K562 (cell line): Measurements from ENCODE around the gene CDC14A. TPM values are rescaled to one million over a fixed set of nuclear protein-coding genes. Genes with fewer than 3 reads are reported as not detected.

ENCODE experiments used
- ATF7 ChIP-seq: fragments of 450-650 bp; IDR thresholded peaks from 2 replicates; pipeline ENCODE4 v1.7.1; 2014; ENCODE audit warnings: mild to moderate bottlenecking, moderate library complexity
- CBX2 ChIP-seq: fragments of 200-600 bp; sonication (generic); IDR thresholded peaks from one replicate; pipeline ENCODE4 v1.6.1; 2012; ENCODE audit warnings: mild to moderate bottlenecking, low read length, inconsistent platforms; ENCODE audit not compliant: insufficient read depth, poor library complexity, severe bottlenecking
- CXXC5 ChIP-seq: fragments of 250-450 bp; sonication (Bioruptor Pico); IDR thresholded peaks from 2 replicates; pipeline ENCODE4 v1.8.0; 2022; ENCODE audit warnings: inconsistent platforms, mild to moderate bottlenecking, moderate library complexity
- EP300 ChIP-seq: IDR thresholded peaks from 2 replicates; pipeline ENCODE4 v1.6.1; 2012; ENCODE audit warnings: low read length, improper control_type of control experiment
- JUND ChIP-seq, 2 experiments: IDR thresholded peaks; 2 replicates in 1 of 2; 3 replicates in 1 of 2; pipeline ENCODE4 v1.6.1; 2011; ENCODE audit warnings: borderline replicate concordance in 2 of 2, low read depth in 2 of 2, low read length in 2 of 2, improper control_type of control experiment in 1 of 2, missing biosample characterization in 1 of 2, missing genetic modification characterization in 1 of 2, missing genetic modification reagents in 1 of 2
- KDM4B ChIP-seq, 2 experiments: fragments of 450-650 bp in 1 of 2; sonication (generic) in 1 of 2; IDR thresholded peaks; 2 replicates each; pipeline ENCODE4 v1.6.1; 2016 to 2017; ENCODE audit warnings: borderline replicate concordance in 2 of 2, antibody characterized with exemption in 1 of 2, low read depth in 1 of 2, mild to moderate bottlenecking in 1 of 2
- MAFK ChIP-seq: IDR thresholded peaks from 2 replicates; pipeline ENCODE4 v1.6.1; 2011; ENCODE audit warnings: low read length, improper control_type of control experiment
- SMAD4 ChIP-seq: fragments of 250-450 bp; sonication (Bioruptor Pico); conservative IDR thresholded peaks from 2 replicates; pipeline ENCODE4 v1.8.0; 2021; ENCODE audit warnings: inconsistent platforms, mild to moderate bottlenecking, moderate library complexity
- SOX6 ChIP-seq: fragments of 450-650 bp; IDR thresholded peaks from 2 replicates; pipeline ENCODE4 v1.6.1; 2014; ENCODE audit warnings: mild to moderate bottlenecking
- ZKSCAN1 ChIP-seq: fragments of 150-350 bp; IDR thresholded peaks from 2 replicates; pipeline ENCODE4 v1.6.1; 2016; ENCODE audit warnings: low read depth, low read length
- ZNF431 ChIP-seq: sonication (generic); formaldehyde crosslinking; IDR thresholded peaks from 2 replicates; pipeline ENCODE4 v1.8.0; 2022; ENCODE audit warnings: mild to moderate bottlenecking, missing genetic modification reagents
- ZNF830 ChIP-seq: fragments of 250-450 bp; sonication (Bioruptor Pico); IDR thresholded peaks from 2 replicates; pipeline ENCODE4 v1.5.0; 2021; ENCODE audit warnings: mild to moderate bottlenecking
- ZZZ3 ChIP-seq: fragments of 450-650 bp; IDR thresholded peaks from 2 replicates; pipeline ENCODE4 v1.6.1; 2016; ENCODE audit warnings: antibody characterized with exemption, mild to moderate bottlenecking, moderate library complexity
- polyA plus RNA-seq, 8 experiments: library from polyadenylated mRNA; depleted of rRNA in 4 of 8; stranded (reverse) in 5 of 8; unstranded in 3 of 8; fragments of >200 nt; fragmentation: Nextera tagmentation in 2 of 8; fragmentation: Illumina TruSeq in 1 of 8; extraction: Ambion mirVana in 2 of 8; extraction: Trizol in 1 of 8; gene quantifications; 2 replicates each; pipeline versions ENCODE4 v1.2.1 to v1.2.3, GENCODE V29; 2011 to 2014; ENCODE audit warnings: inconsistent platforms in 1 of 8, missing spikeins in 1 of 8
- total RNA-seq, 7 experiments: library from RNA; depleted of rRNA in 6 of 7; stranded (reverse); fragments of >200 nt in 6 of 7; fragmentation: Illumina TruSeq in 2 of 7; extraction: Trizol in 2 of 7; gene quantifications; 2 replicates each; pipeline versions ENCODE4 v1.2.1 to v1.2.3, GENCODE V29; 2011 to 2021; ENCODE audit warnings: low replicate concordance in 1 of 7
- TF ChIP-seq, protein P1 (sequence below): sonication (generic); formaldehyde crosslinking; IDR thresholded peaks from 2 replicates; pipeline ENCODE4 v1.5.0; 2020; ENCODE audit warnings: missing genetic modification reagents
- TF ChIP-seq, protein P2 (sequence below): sonication (generic); IDR thresholded peaks from 2 replicates; pipeline ENCODE4 v1.6.1; 2016

Gene CDC14A
- total and polyA plus RNA-seq, 9 of the 15 experiments (the other 6 are each of a cell fraction or from before 2014, with no cell fraction given): 17.0 to 74.3 (median 33.4) TPM

DNA sequence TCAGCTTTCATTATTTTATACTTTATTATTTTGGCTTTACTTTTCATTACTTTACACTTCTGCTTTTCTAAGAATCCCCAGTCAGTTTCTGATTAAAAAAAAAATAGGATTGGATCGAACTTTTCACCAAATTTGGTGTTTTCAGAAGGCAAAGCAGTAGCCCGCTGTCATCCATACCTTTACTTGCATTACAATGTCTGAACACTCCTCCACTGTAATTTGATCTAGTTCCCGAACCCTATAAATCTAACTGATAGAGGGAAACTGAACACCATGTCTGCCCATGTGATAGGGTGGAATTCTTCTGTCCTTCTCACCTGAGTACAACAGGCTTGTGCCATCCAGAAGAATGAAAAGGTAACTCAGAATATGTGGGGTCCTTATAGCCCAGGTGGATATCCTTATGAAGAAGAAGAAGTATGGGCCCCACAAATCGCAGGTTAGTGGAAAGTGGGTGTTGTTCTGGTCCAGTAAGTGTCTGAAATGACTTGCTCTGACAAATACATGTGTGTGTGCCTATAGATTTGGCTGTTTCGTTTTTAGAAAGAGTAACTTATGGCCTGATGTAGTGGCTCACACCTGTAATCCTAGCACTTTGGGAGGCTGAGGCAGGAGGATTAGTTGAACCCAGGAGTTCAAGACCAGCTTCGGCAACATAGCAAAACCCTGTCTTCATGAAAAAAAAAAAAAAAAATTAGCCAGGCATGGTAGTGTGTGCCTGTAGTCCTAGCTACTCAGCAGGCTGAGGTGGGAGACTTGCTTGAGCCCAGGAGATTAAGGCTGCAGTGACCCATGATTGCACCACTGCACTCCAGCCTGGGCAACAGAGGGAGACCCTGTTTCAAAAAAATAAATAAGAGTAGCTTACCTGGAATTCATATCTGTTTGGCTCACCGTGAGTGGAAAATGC lies 26.6 kb upstream of the CDC14A start (continued):
- TF ChIP-seq MAFK (no peak), ATF7 (peak; percentile 6; the same call in 1 of the 2 replicates), JUND (IDR thresholded peaks at IDR 0.05; ENCODE audit: borderline replicate concordance, low read depth, low read length) (peak; percentile 14; the same call in 1 of the 2 replicates), JUND (tag; IDR thresholded peaks at IDR 0.05; ENCODE audit: borderline replicate concordance, low read depth, low read length) (no peak), CBX2 (no peak), ZKSCAN1 (no peak), SOX6 (peak; percentile 59; the same call in 1 of the 2 replicates), ZNF830 (CRISPR knock-in tag) (no peak), ZNF431 (CRISPR knock-in tag) (no peak), CXXC5 (peak; percentile 23; the same call in 1 of the 2 replicates), EP300 (0 out of 2 replicates have a peak, but pooled peaks have one; percentile 11), ZZZ3 (no peak), KDM4B (IDR thresholded peaks at IDR 0.05; ENCODE audit: borderline replicate concordance in 2 of 2, low read depth in 1 of 2) (no peak), SMAD4 (CRISPR knock-in tag) (peak; percentile 29)
- TF ChIP-seq, protein P1, sequence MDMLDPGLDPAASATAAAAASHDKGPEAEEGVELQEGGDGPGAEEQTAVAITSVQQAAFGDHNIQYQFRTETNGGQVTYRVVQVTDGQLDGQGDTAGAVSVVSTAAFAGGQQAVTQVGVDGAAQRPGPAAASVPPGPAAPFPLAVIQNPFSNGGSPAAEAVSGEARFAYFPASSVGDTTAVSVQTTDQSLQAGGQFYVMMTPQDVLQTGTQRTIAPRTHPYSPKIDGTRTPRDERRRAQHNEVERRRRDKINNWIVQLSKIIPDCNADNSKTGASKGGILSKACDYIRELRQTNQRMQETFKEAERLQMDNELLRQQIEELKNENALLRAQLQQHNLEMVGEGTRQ (CRISPR knock-in tag): no peak
- TF ChIP-seq, protein P2, sequence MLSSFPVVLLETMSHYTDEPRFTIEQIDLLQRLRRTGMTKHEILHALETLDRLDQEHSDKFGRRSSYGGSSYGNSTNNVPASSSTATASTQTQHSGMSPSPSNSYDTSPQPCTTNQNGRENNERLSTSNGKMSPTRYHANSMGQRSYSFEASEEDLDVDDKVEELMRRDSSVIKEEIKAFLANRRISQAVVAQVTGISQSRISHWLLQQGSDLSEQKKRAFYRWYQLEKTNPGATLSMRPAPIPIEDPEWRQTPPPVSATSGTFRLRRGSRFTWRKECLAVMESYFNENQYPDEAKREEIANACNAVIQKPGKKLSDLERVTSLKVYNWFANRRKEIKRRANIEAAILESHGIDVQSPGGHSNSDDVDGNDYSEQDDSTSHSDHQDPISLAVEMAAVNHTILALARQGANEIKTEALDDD: 0 out of 2 replicates have a peak, but pooled peaks have one; percentile 18
